ENCODE measurements around the gene TMEM132D.
"Not testable (repeated sequence)": the region's sequence is repeated elsewhere in the genome, so short reads cannot be mapped to it uniquely, and the experiment has no call there.

TMEM132D gene

GRCh38 chr12:129903092-129903945, 506 bp downstream of the TMEM132D start:
- H3K27ac ChIP-seq (ENCODE audit: low read depth, low read length) = no peak overlapping the region
- no peaks in the 10 kb centered on the region for H3K4me1 ChIP-seq (ENCODE audit: control insufficient read depth, insufficient read depth, low read length, unreplicated experiment)
- peaks cover 7% of the 10 kb centered on the region; the same call in 1 of the 2 replicates for H3K27me3 ChIP-seq (ENCODE audit: insufficient read depth, low read length)
- H3K79me2 ChIP-seq (ENCODE audit: control insufficient read depth, insufficient read depth, low read length, unreplicated experiment) = no peaks in the 10 kb centered on the region
- no peak overlapping the region for H2AFZ ChIP-seq (ENCODE audit: low read length, unreplicated experiment)
- no peak overlapping the region for H3K4me3 ChIP-seq (ENCODE audit: low read depth, low read length)
- no peaks in the 10 kb centered on the region for H3K36me3 ChIP-seq (ENCODE audit: insufficient read depth, low read length)

DNA sequence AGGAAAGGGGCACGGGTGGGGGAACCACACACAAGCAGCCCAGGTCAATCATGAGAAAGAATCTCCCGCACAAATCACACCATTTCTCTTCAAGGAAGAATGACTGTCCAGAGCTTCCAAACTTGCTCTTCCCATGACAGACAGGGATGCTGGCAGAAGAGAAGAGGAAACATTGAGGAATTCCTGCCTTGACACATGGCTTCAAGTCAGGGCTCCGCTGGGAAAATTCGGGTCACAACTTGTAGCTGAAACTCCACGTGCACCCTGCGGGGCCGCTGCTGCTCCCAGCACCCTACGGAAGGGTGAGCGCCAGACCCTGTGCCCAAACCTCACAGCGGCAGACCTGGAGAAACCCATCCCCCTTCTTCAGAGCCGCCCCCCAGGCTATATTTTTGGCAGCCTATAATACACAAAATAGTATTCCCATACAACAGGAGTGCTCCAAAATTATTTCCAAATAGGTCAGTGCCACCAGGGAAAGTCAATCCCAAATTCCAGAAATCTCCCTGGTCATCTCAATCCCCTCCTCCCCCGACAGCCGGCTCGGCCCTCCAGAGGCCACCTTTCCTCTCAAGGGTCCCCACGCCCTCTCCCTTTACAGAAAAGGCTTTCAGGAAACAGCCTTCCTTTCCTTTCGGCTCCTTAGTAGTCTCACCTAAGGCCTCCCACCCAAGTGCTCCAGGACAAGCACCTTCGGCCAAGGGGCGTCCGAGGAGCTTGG, 1.3 kb downstream of the TMEM132D start:
- H3K27me3 ChIP-seq (ENCODE audit: insufficient read depth, low read length) = peaks cover 7% of the 10 kb centered on the region; the same call in 1 of the 2 replicates
- no peak overlapping the region for H3K4me3 ChIP-seq (ENCODE audit: low read depth, low read length)
- H2AFZ ChIP-seq (ENCODE audit: low read length, unreplicated experiment) = no peak overlapping the region
- no peak overlapping the region for H3K27ac ChIP-seq (ENCODE audit: low read depth, low read length)
- H3K36me3 ChIP-seq (ENCODE audit: insufficient read depth, low read length) = no peaks in the 10 kb centered on the region
- no peaks in the 10 kb centered on the region for H3K4me1 ChIP-seq (ENCODE audit: control insufficient read depth, insufficient read depth, low read length, unreplicated experiment)
- no peaks in the 10 kb centered on the region for H3K79me2 ChIP-seq (ENCODE audit: control insufficient read depth, insufficient read depth, low read length, unreplicated experiment)

DNA sequence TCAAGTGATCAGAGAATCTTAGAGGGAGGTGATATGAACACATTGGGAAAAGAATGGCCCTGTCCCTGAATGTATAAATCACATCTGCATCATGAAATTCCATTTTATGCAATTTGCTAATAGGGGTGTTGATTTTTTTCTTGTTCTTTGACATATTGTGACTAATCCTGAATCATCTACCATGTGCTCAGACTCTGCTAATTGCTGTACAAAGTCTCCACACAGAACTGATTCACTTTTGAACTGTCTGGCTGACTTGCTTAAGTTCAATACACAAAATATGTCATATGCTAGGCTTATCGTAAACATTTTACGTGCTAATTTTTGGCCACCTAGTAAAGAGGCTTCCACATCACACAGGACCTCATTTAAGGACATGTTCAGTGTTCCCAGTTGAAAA, 2.6 kb downstream of the TMEM132D start:
- peaks cover 7% of the 10 kb centered on the region; the same call in 1 of the 2 replicates for H3K27me3 ChIP-seq (ENCODE audit: insufficient read depth, low read length)
- H2AFZ ChIP-seq (ENCODE audit: low read length, unreplicated experiment) = no peak overlapping the region
- no peak overlapping the region for H3K27ac ChIP-seq (ENCODE audit: low read depth, low read length)
- H3K4me3 ChIP-seq (ENCODE audit: low read depth, low read length) = no peak overlapping the region
- no peaks in the 10 kb centered on the region for H3K36me3 ChIP-seq (ENCODE audit: insufficient read depth, low read length)
- H3K4me1 ChIP-seq (ENCODE audit: control insufficient read depth, insufficient read depth, low read length, unreplicated experiment) = no peaks in the 10 kb centered on the region
- H3K79me2 ChIP-seq (ENCODE audit: control insufficient read depth, insufficient read depth, low read length, unreplicated experiment) = no peaks in the 10 kb centered on the region

GRCh38 chr12:129900306-129900705, 3.5 kb downstream of the TMEM132D start:
- H3K27ac ChIP-seq (ENCODE audit: low read depth, low read length) = no peak overlapping the region
- H3K4me1 ChIP-seq (ENCODE audit: control insufficient read depth, insufficient read depth, low read length, unreplicated experiment) = no peaks in the 10 kb centered on the region
- H3K27me3 ChIP-seq (ENCODE audit: insufficient read depth, low read length) = peaks cover 7% of the 10 kb centered on the region; the same call in 1 of the 2 replicates
- no peak overlapping the region for H3K4me3 ChIP-seq (ENCODE audit: low read depth, low read length)
- H3K36me3 ChIP-seq (ENCODE audit: insufficient read depth, low read length) = no peaks in the 10 kb centered on the region
- no peaks in the 10 kb centered on the region for H3K79me2 ChIP-seq (ENCODE audit: control insufficient read depth, insufficient read depth, low read length, unreplicated experiment)
- H2AFZ ChIP-seq (ENCODE audit: low read length, unreplicated experiment) = no peak overlapping the region

DNA sequence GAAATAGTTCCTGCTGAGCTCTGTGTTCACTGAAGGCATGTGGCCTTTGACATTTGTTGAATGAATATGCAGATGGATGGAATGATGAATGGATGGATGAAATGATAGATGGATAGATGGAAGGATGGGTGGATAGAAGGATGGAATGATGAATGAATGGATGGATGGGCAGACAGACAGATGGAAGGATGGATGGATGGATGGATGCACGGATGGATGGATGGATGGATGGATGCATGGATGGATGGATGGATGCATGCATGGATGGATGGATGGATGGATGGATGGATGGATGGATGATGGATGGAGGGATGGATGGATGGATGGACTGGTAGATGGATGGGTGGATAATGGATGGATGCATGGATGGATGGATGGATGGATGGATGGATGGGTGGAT, 4.8 kb downstream of the TMEM132D start:
- not testable (repeated sequence) for H3K27me3 ChIP-seq (ENCODE audit: insufficient read depth, low read length); H2AFZ ChIP-seq (ENCODE audit: low read length, unreplicated experiment); H3K36me3 ChIP-seq (ENCODE audit: insufficient read depth, low read length); H3K27ac ChIP-seq (ENCODE audit: low read depth, low read length); H3K79me2 ChIP-seq (ENCODE audit: control insufficient read depth, insufficient read depth, low read length, unreplicated experiment); H3K4me3 ChIP-seq (ENCODE audit: low read depth, low read length); H3K4me1 ChIP-seq (ENCODE audit: control insufficient read depth, insufficient read depth, low read length, unreplicated experiment)

DNA sequence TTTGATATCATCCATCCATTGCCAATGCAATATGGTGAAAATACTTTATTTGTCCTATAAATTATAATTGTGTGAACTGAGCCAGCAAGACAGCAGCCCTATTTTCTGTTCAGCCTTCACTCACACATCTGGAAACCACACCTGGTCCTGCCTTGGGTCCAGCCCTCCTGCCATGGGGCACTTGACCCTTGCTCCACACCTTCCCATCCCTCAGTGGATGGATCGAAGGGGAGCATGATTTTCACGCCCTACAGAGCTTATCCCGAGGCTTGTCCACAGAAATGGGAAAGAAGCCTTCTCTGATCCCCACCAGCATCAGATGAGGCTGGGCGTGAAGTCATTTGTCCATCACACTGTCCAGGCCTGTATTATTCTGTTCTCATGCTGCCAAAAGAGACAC, 10.1 kb downstream of the TMEM132D start:
- H3K27ac ChIP-seq (ENCODE audit: low read depth, low read length) = no peak overlapping the region
- H3K36me3 ChIP-seq (ENCODE audit: insufficient read depth, low read length) = no peaks in the 10 kb centered on the region
- no peaks in the 10 kb centered on the region for H3K27me3 ChIP-seq (ENCODE audit: insufficient read depth, low read length)
- no peaks in the 10 kb centered on the region for H3K79me2 ChIP-seq (ENCODE audit: control insufficient read depth, insufficient read depth, low read length, unreplicated experiment)
- no peak overlapping the region for H3K4me3 ChIP-seq (ENCODE audit: low read depth, low read length)
- no peaks in the 10 kb centered on the region for H3K4me1 ChIP-seq (ENCODE audit: control insufficient read depth, insufficient read depth, low read length, unreplicated experiment)
- H2AFZ ChIP-seq (ENCODE audit: low read length, unreplicated experiment) = no peak overlapping the region

GRCh38 chr12:129887101-129887500, 16.7 kb downstream of the TMEM132D start:
- Histone ChIP-seq H3K27ac (ENCODE audit: low read depth, low read length) (no peak overlapping the region), H3K27me3 (ENCODE audit: insufficient read depth, low read length) (no peaks in the 10 kb centered on the region), H2AFZ (ENCODE audit: low read length, unreplicated experiment) (no peak overlapping the region), H3K79me2 (ENCODE audit: control insufficient read depth, insufficient read depth, low read length, unreplicated experiment) (no peaks in the 10 kb centered on the region), H3K4me3 (ENCODE audit: low read depth, low read length) (no peak overlapping the region), H3K36me3 (ENCODE audit: insufficient read depth, low read length) (no peaks in the 10 kb centered on the region), H3K4me1 (ENCODE audit: control insufficient read depth, insufficient read depth, low read length, unreplicated experiment) (no peaks in the 10 kb centered on the region)

DNA sequence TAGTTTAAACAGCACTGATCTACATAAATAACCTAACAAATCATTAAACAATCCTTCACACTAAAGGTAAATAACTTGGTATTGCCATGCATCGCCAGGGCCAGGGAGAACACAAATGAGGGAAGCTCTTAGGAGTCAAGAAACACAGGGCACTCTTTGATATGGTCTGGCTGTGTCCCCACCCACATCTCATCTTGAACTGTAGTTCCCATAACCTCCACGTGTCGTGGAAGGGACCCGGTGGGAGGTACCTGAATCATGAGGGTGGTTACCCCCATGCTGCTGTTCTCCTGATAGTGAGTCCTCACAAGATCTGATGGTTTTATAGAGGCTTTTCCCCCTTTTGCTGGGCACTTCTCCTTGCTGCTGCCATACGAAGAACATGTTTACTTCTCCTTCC, 17.3 kb downstream of the TMEM132D start:
- no peak overlapping the region for H2AFZ ChIP-seq (ENCODE audit: low read length, unreplicated experiment)
- no peaks in the 10 kb centered on the region for H3K27me3 ChIP-seq (ENCODE audit: insufficient read depth, low read length)
- no peak overlapping the region for H3K4me3 ChIP-seq (ENCODE audit: low read depth, low read length)
- no peaks in the 10 kb centered on the region for H3K4me1 ChIP-seq (ENCODE audit: control insufficient read depth, insufficient read depth, low read length, unreplicated experiment)
- H3K36me3 ChIP-seq (ENCODE audit: insufficient read depth, low read length) = no peaks in the 10 kb centered on the region
- H3K27ac ChIP-seq (ENCODE audit: low read depth, low read length) = no peak overlapping the region
- H3K79me2 ChIP-seq (ENCODE audit: control insufficient read depth, insufficient read depth, low read length, unreplicated experiment) = no peaks in the 10 kb centered on the region

DNA sequence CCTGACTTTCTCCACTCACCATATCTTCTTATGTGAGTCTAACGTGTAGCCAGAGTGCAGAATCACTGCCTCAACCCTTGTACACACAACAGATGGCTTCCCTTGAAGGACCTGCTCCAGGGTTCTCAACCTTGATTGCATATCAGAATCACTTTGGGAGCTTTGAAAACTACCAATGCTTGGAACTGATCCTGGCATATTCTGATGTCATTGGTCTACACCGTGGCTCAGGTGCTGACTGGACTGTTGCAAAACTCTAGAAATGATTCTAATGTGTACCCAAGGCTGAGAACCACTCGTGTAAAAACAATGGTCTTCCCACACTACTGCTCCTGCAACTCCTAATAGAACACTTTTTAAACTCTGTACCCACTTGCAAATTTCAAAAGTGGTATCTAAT, 18.5 kb downstream of the TMEM132D start:
- Histone ChIP-seq H3K4me3 (ENCODE audit: low read depth, low read length) (no peak overlapping the region), H3K36me3 (ENCODE audit: insufficient read depth, low read length) (no peaks in the 10 kb centered on the region), H3K79me2 (ENCODE audit: control insufficient read depth, insufficient read depth, low read length, unreplicated experiment) (no peaks in the 10 kb centered on the region), H2AFZ (ENCODE audit: low read length, unreplicated experiment) (no peak overlapping the region), H3K27ac (ENCODE audit: low read depth, low read length) (no peak overlapping the region), H3K27me3 (ENCODE audit: insufficient read depth, low read length) (no peaks in the 10 kb centered on the region), H3K4me1 (ENCODE audit: control insufficient read depth, insufficient read depth, low read length, unreplicated experiment) (no peaks in the 10 kb centered on the region)

DNA sequence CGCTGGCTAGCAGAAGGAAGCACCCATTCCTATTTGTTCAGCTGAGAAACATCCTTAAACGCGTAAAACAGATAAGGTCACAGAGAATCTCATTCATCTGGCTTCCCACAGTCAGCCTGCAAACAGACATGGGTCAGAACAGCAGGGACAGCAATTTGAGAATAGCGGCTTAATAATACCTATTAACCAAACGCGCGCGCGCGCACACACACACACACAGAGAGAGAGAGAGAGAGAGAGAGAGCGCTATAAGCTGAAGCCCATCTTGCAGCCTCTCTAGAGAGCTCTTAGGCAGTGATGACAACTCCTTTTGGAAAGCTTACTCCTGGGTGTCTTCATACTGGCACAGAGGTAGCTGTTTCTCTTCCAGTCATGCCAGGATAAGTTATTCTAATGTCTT, 26.4 kb downstream of the TMEM132D start:
- Histone ChIP-seq H3K4me1 (ENCODE audit: control insufficient read depth, insufficient read depth, low read length, unreplicated experiment) (no peaks in the 10 kb centered on the region), H3K27me3 (ENCODE audit: insufficient read depth, low read length) (no peaks in the 10 kb centered on the region), H3K27ac (ENCODE audit: low read depth, low read length) (no peak overlapping the region), H3K36me3 (ENCODE audit: insufficient read depth, low read length) (no peaks in the 10 kb centered on the region), H3K79me2 (ENCODE audit: control insufficient read depth, insufficient read depth, low read length, unreplicated experiment) (no peaks in the 10 kb centered on the region), H3K4me3 (ENCODE audit: low read depth, low read length) (no peak overlapping the region), H2AFZ (ENCODE audit: low read length, unreplicated experiment) (no peak overlapping the region)

GRCh38 chr12:129873833-129874208, 30.0 kb downstream of the TMEM132D start:
- Histone ChIP-seq H3K4me3 (ENCODE audit: low read depth, low read length) (no peak overlapping the region), H3K27ac (ENCODE audit: low read depth, low read length) (no peak overlapping the region), H3K79me2 (ENCODE audit: control insufficient read depth, insufficient read depth, low read length, unreplicated experiment) (no peaks in the 10 kb centered on the region), H3K27me3 (ENCODE audit: insufficient read depth, low read length) (no peaks in the 10 kb centered on the region), H2AFZ (ENCODE audit: low read length, unreplicated experiment) (no peak overlapping the region), H3K36me3 (ENCODE audit: insufficient read depth, low read length) (no peaks in the 10 kb centered on the region), H3K4me1 (ENCODE audit: control insufficient read depth, insufficient read depth, low read length, unreplicated experiment) (no peaks in the 10 kb centered on the region)

All from ACC112 (cell line).